Ovary (tissue), 9 donors: ENCODE results near the gene CKAP5. TPM values are rescaled to one million over a fixed set of nuclear protein-coding genes. Genes with fewer than 3 reads are reported as not detected.

ENCODE experiments used
- DNase-seq, 5 donors: peaks; one replicate each; pipeline ENCODE4 v3.0.0-alpha.2; 2019 to 2020
- H3K27ac ChIP-seq, 2 donors: fragments of 200-600 bp; one replicate each; pipeline versions ENCODE4 v1.5.1 to v1.8.0; 2019 to 2022
- H3K27me3 ChIP-seq: fragments of 200-600 bp; one replicate; pipeline ENCODE4 v1.8.0; 2022
- H3K36me3 ChIP-seq: fragments of 200-600 bp; sonication (generic); one replicate; pipeline ENCODE4 v1.5.1; 2019
- H3K4me1 ChIP-seq: one replicate; pipeline ENCODE4 v1.8.1; 2013; ENCODE audit warnings: mild to moderate bottlenecking, moderate library complexity; ENCODE audit not compliant: insufficient read depth
- H3K4me3 ChIP-seq: fragments of 200-600 bp; sonication (generic); one replicate; pipeline ENCODE4 v1.5.1; 2017
- H3K9me3 ChIP-seq, 2 donors: fragments of 200-600 bp in 1 of 2; sonication (generic) in 1 of 2; one replicate each; pipeline versions ENCODE4 v1.5.1 to v1.8.1; 2013 to 2019; ENCODE audit warnings: mild to moderate bottlenecking in 1 of 2, moderate library complexity in 1 of 2
- CTCF ChIP-seq, 3 donors: fragments of 450-650 bp in 2 of 3; fragments of 200-600 bp in 1 of 3; IDR thresholded peaks; one replicate each; pipeline versions ENCODE4 v1.5.1 to v1.8.0; 2016 to 2022; ENCODE audit warnings: antibody characterized with exemption in 3 of 3, mild to moderate bottlenecking in 1 of 3
- EP300 ChIP-seq: sonication (generic); formaldehyde crosslinking; IDR thresholded peaks from one replicate; pipeline ENCODE4 v1.6.1; 2017; ENCODE audit warnings: antibody characterized with exemption
- POLR2A ChIP-seq: fragments of 450-650 bp; IDR thresholded peaks from one replicate; pipeline ENCODE4 v1.6.1; 2017; ENCODE audit warnings: antibody characterized with exemption, mild to moderate bottlenecking, moderate library complexity
- WGBS, 3 donors: extraction: QIAGEN DNeasy Blood & Tissue Kit in 1 of 3; methylation state at CpG; one replicate each; pipeline versions ENCODE4 v1.1.5 to v1.1.7; 2013 to 2017; 5-methylcytosine and 5-hydroxymethylcytosine counted together
- intact Hi-C, 4 donors: fragments of 100-400 bp; cut with DNase I; formaldehyde crosslinking; loops; one replicate each; pipeline versions ENCODE4 v1.11.0 to v1.15.1; 2022 to 2023
- polyA plus RNA-seq, 2 donors: library from polyadenylated mRNA; stranded (reverse); fragments of 200-250 nt in 1 of 2; fragments of 350-450 nt in 1 of 2; fragmentation: Illumina TruSeq in 1 of 2; extraction: RNeasy Lipid Tissue Mini Kit (QIAGEN cat#74804) in 1 of 2; gene quantifications; one replicate each; pipeline ENCODE4 v1.2.3, GENCODE V29; 2013 to 2014
- total RNA-seq, 7 donors: library from RNA; depleted of rRNA in 2 of 7; stranded (reverse); fragments of >200 nt in 2 of 7; fragmentation: NEBNext Ultra II Directional in 3 of 7; extraction: Animal tissue kit (Norgen Biotek cat#: 25700) in 3 of 7; gene quantifications; one replicate each; pipeline versions ENCODE4 v1.1.0 to v1.2.4, GENCODE V29; 2016 to 2023
- donor health status: DM: no; HTN: no; CAD: no; lungs with moderate emphysema.
- donor health status: DM: no; HTN: no; CAD: no.
- donor health status: Bipolar disorder and iron deficiency.
- donor health status: DM: yes; HTN: yes; CAD: no.
- donor health status: DM: no; HTN: no; CAD: no.
- donor health status: DM: yes; HTN: yes; CAD: no.

CKAP5 gene
- total and polyA plus RNA-seq, 9 donors: 25.8 to 110 (median 91.5) TPM

- Histone ChIP-seq H3K27ac (no peak overlapping the region), H3K27me3 (no peaks in the 10 kb centered on the region), H3K36me3 (no peaks in the 10 kb centered on the region), H3K4me3 (no peak overlapping the region), H3K4me1 (no peaks in the 10 kb centered on the region), H3K9me3 (no peaks in the 10 kb centered on the region)
- TF ChIP-seq EP300 (no peak), POLR2A (no peak), CTCF (IDR thresholded peaks at IDR 0.05) (no peak)
- 97 to 98% (median 98%) methylated on average over 6 of the region's 6 CpGs for WGBS, 3 donors
- intact Hi-C loops: no loop called here
- DNase-seq: no peak
Observed at GRCh38 chr11:46760429-46761128, 85.5 kb downstream of the CKAP5 start.

- intact Hi-C loops: no loop called here
- no peak for DNase-seq
- no peak overlapping the region for H3K27ac ChIP-seq
- H3K9me3 ChIP-seq: no peaks in the 10 kb centered on the region
- no peak overlapping the region for H3K4me3 ChIP-seq
- H3K4me1 ChIP-seq: no peaks in the 10 kb centered on the region
- 92 to 96% (median 94%) methylated on average over 6 of the region's 6 CpGs for WGBS, 3 donors
- H3K27me3 ChIP-seq: no peaks in the 10 kb centered on the region
- H3K36me3 ChIP-seq: no peaks in the 10 kb centered on the region
- TF ChIP-seq EP300 (no peak), POLR2A (no peak), CTCF (IDR thresholded peaks at IDR 0.05) (no peak)
Observed at GRCh38 chr11:46759196-46759595, 86.9 kb downstream of the CKAP5 start.

- intact Hi-C loops: no loop called here
- TF ChIP-seq CTCF (IDR thresholded peaks at IDR 0.05): no peak
- TF ChIP-seq EP300: no peak
- no peak for TF ChIP-seq POLR2A
- Histone ChIP-seq H3K9me3 (no peaks in the 10 kb centered on the region), H3K4me1 (no peaks in the 10 kb centered on the region), H3K36me3 (no peaks in the 10 kb centered on the region), H3K27ac (no peak overlapping the region), H3K27me3 (no peaks in the 10 kb centered on the region), H3K4me3 (no peak overlapping the region)
- DNase-seq: no peak
Observed at GRCh38 chr11:46755962-46756361, 90.1 kb downstream of the CKAP5 start.

GRCh38 chr11:46747150-46747549 lies 98.9 kb downstream of the CKAP5 start:
- no peaks in the 10 kb centered on the region for H3K36me3 ChIP-seq
- H3K4me3 ChIP-seq: no peak overlapping the region
- intact Hi-C loops: no loop called here
- WGBS, 3 donors: 90 to 93% (median 92%) methylated on average over 6 of the region's 6 CpGs
- TF ChIP-seq POLR2A (no peak), CTCF (IDR thresholded peaks at IDR 0.05) (no peak), EP300 (no peak)
- no peak overlapping the region for H3K27ac ChIP-seq
- no peak for DNase-seq
- H3K4me1 ChIP-seq: no peaks in the 10 kb centered on the region
- H3K9me3 ChIP-seq: no peaks in the 10 kb centered on the region
- no peaks in the 10 kb centered on the region for H3K27me3 ChIP-seq
